GM12872 (cell line): ENCODE results near the gene HEMK1.

Source experiments
- TF ChIP-seq, protein P1 (sequence below): IDR thresholded peaks from 3 replicates; pipeline ENCODE4 v1.5.1; 2011; ENCODE audit warnings: low read depth, mild to moderate bottlenecking, low read length, moderate library complexity; ENCODE audit not compliant: insufficient read depth

Gene HEMK1

DNA sequence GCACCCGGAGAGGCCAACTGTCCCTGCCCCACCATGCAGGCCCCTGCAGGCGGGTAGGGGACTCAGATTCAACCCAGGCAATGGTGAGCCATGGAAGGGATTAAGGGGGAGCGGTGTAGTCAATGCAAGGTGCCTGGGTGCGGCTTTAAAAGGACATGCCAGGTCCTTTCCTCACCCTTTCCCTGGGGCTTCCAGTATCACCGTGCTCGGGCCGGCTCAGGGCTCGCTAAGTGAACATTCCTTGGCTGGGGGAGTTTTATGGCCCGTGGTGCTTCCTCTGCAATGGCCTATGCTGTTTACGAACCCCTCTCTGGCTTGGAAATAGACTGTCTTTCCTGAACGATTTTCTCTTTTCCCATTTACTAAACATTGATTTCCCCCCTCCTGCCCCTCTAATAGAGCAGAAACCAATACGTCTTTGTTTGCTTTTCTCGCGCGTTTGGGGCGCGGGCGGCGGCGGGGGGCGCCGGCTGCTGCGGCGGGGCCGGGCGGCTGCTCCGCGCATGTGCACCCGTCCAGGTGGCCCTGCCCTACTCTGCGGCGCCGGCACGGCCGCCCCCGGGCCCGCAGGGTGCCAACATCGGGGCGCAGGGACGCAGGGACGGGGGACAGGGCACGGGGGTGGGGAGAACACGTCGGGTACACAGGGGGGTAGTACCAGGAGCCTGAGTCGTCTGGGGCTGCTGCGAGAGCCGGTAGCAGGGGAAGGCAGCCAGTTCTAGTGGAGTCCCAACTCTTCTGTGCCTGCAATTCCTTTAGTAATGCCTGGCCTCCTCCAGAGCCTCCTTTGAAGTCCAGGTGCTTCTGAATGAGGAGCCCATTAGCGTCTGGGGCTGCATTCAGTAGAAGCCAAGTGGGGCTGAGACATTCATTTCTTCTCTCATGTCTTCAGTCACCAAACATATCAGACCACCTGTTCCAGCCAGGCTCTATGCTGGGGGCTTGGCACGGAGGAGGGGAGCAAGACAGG, 39.0 kb upstream of the HEMK1 start:
- TF ChIP-seq, protein P1, sequence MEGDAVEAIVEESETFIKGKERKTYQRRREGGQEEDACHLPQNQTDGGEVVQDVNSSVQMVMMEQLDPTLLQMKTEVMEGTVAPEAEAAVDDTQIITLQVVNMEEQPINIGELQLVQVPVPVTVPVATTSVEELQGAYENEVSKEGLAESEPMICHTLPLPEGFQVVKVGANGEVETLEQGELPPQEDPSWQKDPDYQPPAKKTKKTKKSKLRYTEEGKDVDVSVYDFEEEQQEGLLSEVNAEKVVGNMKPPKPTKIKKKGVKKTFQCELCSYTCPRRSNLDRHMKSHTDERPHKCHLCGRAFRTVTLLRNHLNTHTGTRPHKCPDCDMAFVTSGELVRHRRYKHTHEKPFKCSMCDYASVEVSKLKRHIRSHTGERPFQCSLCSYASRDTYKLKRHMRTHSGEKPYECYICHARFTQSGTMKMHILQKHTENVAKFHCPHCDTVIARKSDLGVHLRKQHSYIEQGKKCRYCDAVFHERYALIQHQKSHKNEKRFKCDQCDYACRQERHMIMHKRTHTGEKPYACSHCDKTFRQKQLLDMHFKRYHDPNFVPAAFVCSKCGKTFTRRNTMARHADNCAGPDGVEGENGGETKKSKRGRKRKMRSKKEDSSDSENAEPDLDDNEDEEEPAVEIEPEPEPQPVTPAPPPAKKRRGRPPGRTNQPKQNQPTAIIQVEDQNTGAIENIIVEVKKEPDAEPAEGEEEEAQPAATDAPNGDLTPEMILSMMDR = no peak

DNA sequence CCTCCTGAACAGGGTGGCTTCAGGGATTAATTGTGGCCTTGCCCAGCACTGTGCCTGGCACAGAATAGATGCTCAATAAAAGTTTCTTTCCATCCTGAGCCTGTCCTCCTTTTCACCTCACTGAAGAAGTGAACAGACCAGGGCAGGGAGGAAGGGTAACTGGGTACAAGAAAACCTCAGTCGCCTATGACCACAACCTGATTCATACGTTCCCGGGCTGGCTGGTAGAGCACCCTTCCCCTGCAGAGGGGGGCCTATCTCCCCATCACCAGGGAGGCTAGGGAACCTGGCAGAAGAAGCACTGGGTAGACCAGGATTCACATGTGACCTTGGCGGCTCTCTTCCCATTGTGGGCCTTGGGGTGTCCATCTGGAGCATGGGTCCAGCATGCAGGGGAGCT, 38.1 kb upstream of the HEMK1 start:
- TF ChIP-seq, protein P1 = no peak

DNA sequence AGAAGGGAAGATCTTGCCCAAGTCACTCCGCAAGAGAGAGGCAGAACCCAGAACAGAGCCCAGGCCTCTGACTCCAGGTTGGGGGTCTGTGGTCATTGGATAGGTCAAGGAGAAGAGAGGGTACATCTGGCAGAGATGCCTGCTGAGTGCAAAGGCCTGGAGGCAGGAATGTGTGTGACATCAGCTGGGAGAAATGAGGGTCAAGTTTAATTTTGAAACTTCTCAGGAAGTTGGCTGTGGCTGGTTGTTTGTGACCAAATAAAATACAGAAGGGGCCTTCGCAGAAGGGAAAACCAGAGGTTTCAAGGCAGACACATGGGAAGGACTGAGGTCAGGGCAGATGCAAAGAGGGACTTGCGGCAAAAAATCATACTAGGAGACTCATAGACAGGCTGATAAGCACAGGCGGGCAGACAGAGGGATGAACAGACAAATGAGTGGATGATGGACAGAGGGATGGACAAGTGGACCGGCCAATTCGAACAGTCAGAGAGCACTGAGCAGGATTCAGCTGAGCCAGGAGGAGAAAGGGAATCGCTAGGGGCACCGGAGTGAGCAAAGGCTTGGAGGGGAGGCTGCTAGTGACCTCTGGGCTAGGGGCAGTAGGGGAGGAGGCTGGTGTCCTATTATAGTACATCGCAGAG, 37.1 kb upstream of the HEMK1 start:
- TF ChIP-seq, protein P1 = no peak

DNA sequence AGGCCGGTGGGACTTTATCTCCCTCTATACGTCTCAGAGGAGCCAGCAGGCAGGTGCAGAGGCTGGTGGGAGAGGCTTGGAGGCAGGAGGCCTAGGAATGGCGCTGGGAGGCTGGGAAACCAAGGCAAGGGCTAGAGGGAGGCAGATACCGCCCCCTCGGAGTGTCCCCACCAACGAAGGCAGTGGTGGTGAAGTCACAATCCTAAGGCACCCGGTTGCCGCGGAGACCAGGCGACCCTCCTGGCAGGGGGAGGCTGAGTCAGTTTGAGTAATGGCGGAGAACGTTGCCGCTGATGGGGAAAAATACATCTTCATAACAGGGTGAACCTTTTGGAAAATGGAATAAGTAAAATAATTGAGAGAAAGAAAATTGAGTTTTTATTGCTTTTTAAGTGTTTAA, 36.0 kb upstream of the HEMK1 start:
- TF ChIP-seq, protein P1 = no peak

DNA sequence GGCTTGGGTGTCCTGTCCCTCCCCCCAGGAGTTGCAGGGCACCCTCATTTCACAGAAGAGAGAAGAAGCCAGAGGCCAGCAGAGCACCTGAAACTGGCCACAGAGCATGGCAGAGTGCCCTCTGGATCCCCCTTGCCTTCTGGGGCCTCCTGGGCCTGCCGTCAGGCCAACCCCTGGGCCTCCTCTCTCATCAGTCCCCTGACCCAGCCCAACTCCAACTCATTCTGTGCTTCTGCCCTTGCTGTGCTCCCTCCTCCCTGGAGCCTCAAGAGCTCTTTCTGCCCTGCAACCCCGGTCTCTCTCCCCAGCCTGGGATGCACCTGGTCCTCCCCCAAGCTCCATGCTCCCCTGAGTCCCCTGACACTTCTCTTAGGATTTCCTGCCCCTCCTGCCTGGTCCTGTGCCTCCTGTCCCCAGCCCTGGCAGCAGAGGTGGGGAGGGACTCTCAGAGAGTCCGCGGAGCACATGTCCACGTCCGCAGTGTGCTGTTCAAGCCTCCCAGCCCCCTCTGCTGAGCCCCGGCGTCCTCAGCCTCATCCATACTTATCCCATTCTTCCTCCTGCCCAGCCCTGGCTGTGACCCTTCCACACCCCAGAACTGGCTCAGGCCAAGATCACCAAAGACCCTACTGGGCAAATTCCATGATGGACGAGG, 35.4 kb upstream of the HEMK1 start:
- TF ChIP-seq, protein P1 = no peak

DNA sequence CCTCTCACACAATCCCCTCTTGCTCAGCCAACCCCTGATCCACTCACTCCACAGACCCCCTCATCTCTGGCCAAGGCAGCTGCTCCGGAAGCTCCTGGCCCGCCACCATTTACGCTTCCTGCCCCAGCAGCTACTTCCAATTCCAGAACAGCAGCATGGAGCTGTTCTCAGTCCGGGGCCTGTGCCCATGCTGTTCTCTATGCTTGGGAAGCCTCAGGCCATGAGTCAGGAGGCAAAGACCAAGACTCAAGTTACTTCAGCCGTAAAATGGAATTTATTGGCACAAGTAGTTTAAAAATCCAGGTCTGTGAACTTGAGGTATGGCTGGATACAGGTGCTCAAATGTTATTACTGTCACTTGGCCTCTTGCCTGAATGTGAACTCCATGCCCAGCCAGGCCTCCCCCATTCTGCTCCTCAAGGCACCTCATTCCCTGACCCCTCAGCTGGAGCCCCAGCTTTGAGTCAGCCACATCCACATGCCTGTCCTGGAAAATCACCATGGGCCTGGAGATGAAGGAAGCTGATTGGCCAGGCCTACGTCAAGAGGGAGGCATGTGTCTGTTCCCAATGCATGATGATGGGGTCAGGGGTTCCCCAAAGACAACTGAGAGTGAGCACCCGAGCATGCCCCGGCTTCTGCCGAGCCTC, 34.5 kb upstream of the HEMK1 start:
- TF ChIP-seq, protein P1 = no peak
